ENCODE measurements around the gene PDIA6. TPM values are rescaled to one million over a fixed set of nuclear protein-coding genes. Genes with fewer than 3 reads are reported as not detected.

PDIA6 gene
- total and polyA plus RNA-seq, 4 donors: 159 to 348 (median 246) TPM

DNA sequence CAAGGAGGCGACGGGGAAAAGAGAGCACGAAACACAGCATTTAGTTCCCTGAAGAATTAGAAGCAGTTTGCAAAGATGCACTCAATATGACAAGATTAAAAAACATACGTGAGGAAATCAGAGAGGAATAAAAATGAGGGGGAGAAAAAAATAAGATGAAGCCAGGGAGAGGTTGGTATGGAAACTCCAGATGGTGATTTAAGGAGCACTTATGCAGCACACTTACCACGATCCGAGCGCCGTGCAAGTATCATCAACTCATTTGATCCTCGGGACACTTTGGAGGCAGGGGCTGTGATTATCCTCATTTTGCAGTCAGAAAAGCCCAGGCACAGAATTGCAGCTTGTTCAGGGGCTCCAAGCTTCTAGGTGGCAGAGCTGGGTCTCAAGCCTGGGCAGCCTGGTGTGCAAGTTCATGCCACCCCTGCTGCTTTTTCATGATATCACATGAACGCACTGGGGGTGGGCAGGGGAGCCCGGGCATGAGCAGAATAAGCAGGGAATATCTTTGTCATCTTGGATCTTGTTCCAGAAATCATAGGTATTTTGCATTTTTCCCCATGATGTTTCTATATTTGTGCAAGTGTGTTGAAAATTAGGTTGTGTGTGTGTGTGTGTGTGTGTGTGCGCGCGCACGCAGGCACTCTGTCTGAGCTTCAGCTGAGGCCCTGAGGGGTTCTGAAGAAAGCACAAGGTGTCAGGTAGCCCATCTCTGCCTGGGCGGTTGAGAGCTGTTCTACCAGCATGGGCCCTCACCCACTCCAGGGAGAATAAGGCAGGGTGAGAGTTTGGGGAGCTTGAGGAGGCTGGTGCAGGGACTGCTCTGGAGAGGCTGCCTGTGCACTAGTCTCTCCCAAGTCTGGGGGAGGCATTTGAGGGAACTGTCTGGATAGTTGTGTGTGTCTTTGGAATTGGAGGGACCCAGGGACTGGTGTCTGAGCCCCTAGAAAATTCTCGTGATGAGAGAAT is 25.0 kb upstream of the PDIA6 start:
- no peak overlapping the region for H3K9ac ChIP-seq (ENCODE audit: low read depth in 1 of 2, low read length in 2 of 2)
- no peaks in the 10 kb centered on the region for H3K36me3 ChIP-seq (ENCODE audit: control insufficient read depth in 4 of 4, insufficient read depth in 3 of 4, low read depth in 1 of 4, low read length in 3 of 4)
- H3K27ac ChIP-seq (ENCODE audit: low read depth in 1 of 2, low read length in 2 of 2): no peak overlapping the region
- H3K4me3 ChIP-seq (ENCODE audit: low read depth in 1 of 3, low read length in 3 of 3): no peak overlapping the region
- 73% methylated on average over 17 of the region's 17 CpGs for WGBS
- H3K27me3 ChIP-seq (ENCODE audit: control insufficient read depth in 4 of 4, insufficient read depth in 4 of 4, low read length in 3 of 4): no peaks in the 10 kb centered on the region
- peaks cover 0 to 2% (median under 1%) of the 10 kb centered on the region in 4 donors for H3K4me1 ChIP-seq (ENCODE audit: control insufficient read depth in 4 of 4, insufficient read depth in 4 of 4, low read length in 3 of 4)
- DNase-seq (ENCODE audit: low spot score): no peak
- H3K9me3 ChIP-seq (ENCODE audit: control insufficient read depth in 4 of 4, low read length in 3 of 4): peaks cover 0 to 15% (median 5%) of the 10 kb centered on the region in 4 donors
- no peak for TF ChIP-seq HNF4G (IDR thresholded peaks at IDR 0.05)
- TF ChIP-seq YY1 (IDR thresholded peaks at IDR 0.05): no peak
- no peak for TF ChIP-seq NR2F2 (IDR thresholded peaks at IDR 0.05)
- TF ChIP-seq RXRA (IDR thresholded peaks at IDR 0.05): no peak
- TF ChIP-seq GABPA (IDR thresholded peaks at IDR 0.05 in 1 of 2, conservative IDR thresholded peaks at IDR 0.05 in 1 of 2): no peak
- no peak for TF ChIP-seq REST (IDR thresholded peaks at IDR 0.05)
- no peak for TF ChIP-seq EGR1 (IDR thresholded peaks at IDR 0.05; ENCODE audit: low read depth in 2 of 2)
- TF ChIP-seq ATF3 (IDR thresholded peaks at IDR 0.05): no peak
- TF ChIP-seq, protein P1, sequence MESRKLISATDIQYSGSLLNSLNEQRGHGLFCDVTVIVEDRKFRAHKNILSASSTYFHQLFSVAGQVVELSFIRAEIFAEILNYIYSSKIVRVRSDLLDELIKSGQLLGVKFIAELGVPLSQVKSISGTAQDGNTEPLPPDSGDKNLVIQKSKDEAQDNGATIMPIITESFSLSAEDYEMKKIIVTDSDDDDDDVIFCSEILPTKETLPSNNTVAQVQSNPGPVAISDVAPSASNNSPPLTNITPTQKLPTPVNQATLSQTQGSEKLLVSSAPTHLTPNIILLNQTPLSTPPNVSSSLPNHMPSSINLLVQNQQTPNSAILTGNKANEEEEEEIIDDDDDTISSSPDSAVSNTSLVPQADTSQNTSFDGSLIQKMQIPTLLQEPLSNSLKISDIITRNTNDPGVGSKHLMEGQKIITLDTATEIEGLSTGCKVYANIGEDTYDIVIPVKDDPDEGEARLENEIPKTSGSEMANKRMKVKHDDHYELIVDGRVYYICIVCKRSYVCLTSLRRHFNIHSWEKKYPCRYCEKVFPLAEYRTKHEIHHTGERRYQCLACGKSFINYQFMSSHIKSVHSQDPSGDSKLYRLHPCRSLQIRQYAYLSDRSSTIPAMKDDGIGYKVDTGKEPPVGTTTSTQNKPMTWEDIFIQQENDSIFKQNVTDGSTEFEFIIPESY (IDR thresholded peaks at IDR 0.05): no peak
- TF ChIP-seq FOXA2 (IDR thresholded peaks at IDR 0.05): no peak
- TF ChIP-seq JUND (IDR thresholded peaks at IDR 0.05): no peak
- TF ChIP-seq, protein P2, sequence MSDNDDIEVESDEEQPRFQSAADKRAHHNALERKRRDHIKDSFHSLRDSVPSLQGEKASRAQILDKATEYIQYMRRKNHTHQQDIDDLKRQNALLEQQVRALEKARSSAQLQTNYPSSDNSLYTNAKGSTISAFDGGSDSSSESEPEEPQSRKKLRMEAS (IDR thresholded peaks at IDR 0.05): no peak
- TF ChIP-seq, protein P3, sequence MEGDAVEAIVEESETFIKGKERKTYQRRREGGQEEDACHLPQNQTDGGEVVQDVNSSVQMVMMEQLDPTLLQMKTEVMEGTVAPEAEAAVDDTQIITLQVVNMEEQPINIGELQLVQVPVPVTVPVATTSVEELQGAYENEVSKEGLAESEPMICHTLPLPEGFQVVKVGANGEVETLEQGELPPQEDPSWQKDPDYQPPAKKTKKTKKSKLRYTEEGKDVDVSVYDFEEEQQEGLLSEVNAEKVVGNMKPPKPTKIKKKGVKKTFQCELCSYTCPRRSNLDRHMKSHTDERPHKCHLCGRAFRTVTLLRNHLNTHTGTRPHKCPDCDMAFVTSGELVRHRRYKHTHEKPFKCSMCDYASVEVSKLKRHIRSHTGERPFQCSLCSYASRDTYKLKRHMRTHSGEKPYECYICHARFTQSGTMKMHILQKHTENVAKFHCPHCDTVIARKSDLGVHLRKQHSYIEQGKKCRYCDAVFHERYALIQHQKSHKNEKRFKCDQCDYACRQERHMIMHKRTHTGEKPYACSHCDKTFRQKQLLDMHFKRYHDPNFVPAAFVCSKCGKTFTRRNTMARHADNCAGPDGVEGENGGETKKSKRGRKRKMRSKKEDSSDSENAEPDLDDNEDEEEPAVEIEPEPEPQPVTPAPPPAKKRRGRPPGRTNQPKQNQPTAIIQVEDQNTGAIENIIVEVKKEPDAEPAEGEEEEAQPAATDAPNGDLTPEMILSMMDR (IDR thresholded peaks at IDR 0.05; ENCODE audit: low read depth, low read length, missing input control): no peak
- no peak for TF ChIP-seq RAD21 (IDR thresholded peaks at IDR 0.05)
